Stimulated activated CD4-positive, alpha-beta T cell treated with anti-CD3 and anti-CD28 coated beads, Interleukin-15, amount 100 ng/mL, for 1 hour (primary cell): ENCODE measurements around the gene CYBB.

ENCODE experiments used
- DNase-seq, 2 donors: peaks; one replicate each; pipeline ENCODE4 v3.0.0-alpha.2; 2020; ENCODE audit warnings: low read depth in 1 of 2, low spot score in 1 of 2

The CYBB gene

DNA sequence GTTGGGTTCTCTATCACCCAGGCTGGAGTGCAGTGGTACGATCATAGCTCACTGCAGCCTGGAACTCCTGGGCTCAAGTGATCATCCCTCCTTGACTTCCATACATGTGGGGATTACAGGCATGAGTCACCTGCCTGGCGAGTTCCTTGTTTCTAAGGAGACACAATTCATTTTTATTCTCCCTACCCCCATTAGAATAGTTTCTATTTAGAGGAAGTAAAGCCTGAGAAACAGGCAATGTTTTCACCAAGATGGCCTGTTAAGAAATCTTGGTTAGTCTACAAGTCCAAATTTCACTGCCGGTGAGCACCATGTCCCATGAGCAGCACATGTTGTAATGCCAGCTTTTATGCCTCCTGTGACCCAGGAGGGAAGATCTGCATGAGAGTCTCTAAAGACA, 5.7 kb downstream of the CYBB start:
- DNase-seq, result no peak

DNA sequence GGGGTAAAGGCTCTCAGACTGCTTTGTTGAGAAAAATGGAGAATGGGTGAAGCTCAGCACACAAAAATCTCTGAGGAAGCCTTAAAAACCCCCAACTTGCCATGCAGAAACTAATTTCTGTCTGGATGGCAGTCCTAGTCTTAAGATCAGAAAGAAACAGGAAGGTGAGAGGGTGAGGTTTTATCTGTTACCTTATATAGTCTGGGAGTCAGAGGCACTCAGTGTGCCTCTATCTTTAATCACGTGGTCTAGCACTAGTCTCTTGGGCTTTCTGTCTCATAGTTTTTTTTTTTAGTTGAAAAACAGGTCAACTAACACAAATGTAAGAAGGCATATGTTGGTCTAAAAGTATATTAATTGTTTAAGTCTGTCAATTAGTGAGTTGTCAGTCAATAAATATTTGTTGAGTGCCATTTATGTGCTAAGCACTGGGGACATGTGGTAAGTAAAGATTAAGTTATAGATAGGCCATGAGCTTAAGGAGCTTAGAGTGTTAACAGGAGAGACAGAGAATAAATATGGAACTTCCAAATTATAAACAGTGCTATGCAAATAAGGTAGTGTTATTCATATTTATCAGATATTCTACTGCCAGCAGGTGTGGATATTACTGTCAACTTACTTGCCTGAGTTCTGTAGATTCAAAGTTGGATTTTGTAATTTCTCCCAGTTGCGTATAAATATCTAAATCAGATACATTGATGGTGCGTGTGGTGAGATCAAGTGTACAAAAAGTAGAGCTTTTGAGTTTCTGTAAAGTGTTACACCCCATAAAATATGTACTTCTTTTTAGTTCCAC, 7.0 kb downstream of the CYBB start:
- no peak for DNase-seq

DNA sequence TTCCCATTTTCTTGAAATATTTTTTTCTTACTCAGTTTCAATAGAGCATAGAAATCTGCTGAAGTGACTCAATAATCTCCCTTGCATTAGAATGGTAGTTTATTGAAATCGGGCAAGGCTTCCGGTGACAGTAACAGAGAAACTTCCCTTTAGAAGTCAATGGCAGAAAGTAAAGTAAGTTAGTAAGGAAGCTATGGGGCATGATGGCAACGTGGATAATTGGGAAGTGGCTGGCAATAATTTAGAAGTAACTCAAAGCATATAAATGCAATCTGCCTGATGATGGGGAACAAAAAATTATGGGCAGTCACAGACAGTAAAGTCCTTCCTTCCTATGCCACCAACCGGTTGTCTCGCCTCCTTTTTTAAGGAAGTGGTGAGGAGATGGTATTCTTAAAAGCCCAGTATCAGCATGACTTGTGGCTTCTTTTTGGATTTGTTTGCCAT, 7.6 kb downstream of the CYBB start:
- DNase-seq, result no peak

DNA sequence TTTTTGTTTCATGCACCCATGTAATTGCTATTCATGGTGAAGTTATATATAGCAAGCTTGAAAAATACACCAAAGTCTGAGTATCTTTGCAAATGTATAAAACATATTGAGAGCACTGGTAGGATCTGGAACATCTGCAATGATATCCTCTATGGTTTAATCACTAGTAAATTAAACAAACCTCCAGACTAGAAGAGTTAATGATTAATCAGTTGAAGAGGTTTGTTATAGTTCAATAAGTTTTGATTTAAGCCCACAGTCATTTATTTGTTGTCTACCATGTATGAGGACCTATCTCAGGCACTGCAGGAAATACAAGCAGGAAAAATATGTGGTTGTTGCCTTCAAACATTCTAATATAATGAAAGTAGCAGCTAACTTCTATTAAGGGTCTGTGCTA, 16.5 kb downstream of the CYBB start:
- no peak for DNase-seq

DNA sequence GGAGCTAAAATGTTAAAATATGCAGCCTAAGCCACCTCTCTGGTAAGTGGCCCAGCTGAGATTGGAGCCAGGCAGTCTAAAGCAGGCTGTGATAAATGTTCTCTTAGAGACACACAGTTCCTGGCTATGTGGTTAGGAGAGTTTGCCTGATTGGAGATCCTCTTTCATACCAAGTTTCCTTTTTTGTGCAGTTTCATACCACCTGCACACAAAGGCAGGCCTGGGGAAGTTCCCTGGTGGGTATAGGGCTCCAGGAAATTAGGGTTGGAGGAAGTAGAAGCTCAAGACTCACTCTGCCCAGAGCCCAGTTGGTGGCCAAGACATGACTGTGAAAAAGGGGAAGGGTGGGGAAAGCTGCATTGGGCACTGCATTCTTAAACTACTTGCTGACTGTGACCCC, 16.9 kb downstream of the CYBB start:
- DNase-seq, result no peak

DNA sequence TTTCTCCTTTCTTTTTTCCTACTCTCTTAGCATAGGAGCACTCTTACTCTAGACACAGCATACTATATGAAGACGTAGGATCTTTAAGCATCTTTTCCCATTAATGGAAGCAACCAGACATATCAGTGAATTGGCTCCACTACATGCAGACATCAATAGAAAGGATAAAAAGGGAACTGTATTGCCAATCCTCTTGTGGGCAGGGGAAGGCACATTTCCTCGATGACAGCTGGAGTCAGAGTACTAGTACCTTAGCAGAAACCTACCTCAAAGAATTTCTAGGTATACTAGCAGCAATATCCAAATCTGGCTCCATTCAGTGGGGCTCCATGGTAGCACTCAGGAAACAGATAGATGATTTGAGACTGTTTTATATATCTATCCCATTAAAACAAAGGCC, 20.1 kb downstream of the CYBB start:
- no peak for DNase-seq

DNA sequence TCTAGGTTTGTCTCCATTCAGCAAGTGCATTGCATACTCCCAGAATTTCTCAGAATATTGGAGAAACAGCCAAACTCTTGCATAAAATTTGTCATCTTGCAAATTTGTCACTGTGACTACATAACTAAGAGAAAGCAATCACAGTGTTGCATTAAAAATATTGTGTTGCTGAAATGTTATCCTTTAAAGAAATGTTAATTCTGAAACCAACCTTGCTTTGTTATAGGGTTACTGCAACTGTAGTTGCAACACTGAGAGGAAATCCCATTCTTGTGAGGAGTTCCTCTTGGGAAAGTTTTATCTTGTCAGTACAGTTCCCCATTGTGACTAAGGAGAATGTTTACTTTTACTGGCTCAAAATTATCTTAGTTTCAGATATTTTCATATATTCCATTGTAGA, 20.9 kb downstream of the CYBB start:
- no peak for DNase-seq

DNA sequence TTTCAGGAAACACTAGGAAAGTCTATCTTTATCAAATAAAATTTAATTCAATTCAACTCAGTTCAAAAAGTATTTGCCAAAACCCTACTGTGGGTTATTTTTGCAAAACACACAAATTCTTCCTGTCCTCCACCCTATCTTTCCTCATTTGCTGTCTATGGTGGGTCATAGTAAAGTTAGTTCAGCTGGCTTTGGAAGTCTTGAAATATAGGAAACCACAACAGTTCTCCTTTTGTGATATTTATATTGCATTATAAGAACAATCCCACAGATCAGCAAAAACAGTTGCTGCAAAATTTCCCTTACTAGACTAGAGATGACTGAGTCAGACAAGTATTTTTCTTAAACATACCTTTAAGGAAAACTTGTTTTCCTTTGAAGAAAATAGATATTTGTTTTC, 22.2 kb downstream of the CYBB start:
- DNase-seq, result no peak

DNA sequence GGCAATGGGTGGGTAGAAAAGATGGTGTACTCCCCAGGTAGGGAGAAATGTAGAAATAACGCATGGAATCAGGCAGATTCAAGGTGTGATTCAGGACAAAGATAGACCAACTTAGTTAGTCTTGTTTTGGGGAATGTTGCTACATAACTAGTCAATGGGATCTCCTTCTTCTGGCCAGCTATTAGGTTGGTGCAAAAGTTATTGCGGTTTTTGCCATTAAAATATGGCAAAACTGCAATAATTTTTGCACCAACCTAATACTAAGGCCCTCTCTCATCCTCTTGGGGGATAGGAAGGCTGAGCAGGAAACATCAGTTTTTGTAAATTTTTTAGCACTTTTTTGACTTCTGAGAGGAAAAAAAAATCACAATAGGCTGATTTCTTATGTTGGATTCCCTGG, 23.2 kb downstream of the CYBB start:
- no peak for DNase-seq

DNA sequence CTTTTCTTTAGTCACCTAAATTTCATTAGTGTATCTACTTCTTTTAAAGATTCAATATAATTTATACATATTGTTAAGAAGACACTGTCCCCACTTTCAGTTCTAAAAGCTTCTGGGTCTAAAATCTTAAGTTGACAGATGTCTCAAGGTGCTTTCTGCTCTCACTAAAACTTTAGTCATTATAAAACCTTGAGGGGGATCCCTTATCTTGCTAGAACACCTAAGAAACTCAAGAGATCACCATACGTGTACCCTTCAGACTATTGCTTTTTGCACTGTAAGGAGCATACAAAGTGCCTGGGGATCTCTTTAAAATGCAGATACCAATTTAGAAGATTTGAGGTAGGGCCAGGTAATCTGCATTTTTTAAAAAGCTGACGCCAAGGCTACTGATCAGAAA, 30.1 kb downstream of the CYBB start:
- DNase-seq, result no peak

DNA sequence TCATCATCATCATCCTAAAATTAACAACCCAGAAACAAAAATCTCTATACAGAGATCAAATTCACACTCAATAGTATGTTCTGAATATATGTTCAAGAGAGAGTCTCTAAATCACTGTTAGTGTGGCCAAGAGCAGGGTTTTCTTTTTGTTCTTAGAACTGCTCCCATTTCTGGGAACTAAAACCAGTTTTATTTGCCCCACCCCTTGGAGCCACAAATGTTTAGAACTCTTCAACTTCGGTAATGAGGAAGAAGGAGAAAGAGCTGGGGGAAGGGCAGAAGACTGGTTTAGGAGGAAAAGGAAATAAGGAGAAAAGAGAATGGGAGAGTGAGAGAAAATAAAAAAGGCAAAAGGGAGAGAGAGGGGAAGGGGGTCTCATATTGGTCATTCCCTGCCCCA, 32.3 kb downstream of the CYBB start:
- no peak for DNase-seq

DNA sequence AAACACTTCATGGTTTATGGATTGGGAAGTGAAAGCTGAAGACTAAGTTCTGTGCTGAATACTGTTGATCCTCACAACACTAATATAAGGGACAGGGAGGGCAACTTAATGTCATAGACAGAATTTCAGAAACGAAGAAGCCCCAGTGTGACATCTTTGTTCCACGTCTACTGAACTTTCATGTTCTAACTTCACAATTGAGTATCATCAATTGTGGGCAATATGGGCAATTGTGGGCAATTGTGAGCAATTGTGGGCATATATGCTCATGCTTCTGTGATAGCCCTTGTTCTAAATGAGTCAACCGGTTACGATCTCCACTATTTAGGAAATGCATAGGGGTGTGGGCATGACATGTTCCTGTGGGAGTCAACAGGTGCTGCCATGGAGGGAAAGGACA, 33.7 kb downstream of the CYBB start:
- no peak for DNase-seq

DNA sequence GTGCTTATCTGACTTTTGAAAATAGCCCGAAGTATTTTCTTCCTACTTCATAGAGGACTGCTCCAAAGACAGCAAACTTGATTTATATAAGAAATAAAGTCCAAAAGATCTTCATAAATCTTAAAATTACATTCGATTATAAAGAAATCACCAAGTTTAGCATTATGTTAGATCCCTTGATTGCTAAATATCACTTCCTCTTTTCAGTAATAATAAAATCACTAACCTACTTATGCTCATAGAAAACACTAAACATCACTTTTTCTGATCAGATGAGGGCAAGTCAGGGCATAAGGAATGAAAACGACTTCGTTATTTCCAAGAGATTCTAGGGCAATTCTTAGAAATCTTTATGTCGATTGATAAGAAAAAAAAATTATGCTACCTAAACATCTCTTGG, 35.5 kb downstream of the CYBB start:
- DNase-seq, result no peak

DNA sequence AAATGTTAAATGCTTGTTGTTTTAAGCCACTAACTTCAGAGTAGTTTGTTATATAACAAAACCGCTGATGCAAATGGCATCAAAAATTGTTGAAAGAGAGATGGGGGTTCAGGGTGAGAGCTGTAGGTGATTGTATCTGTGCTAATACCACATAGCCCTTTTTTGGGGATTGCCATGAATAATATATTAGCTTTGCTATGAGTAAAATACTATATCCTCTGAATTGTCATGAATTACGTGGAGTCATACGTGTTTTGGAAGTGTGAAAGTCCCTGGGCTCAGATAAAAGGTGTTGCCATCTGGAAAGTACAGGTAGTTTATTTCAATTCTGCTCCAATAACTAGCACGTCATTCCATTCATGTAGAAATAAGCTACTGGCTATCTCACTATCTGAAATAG, 36.9 kb downstream of the CYBB start:
- DNase-seq, result no peak

DNA sequence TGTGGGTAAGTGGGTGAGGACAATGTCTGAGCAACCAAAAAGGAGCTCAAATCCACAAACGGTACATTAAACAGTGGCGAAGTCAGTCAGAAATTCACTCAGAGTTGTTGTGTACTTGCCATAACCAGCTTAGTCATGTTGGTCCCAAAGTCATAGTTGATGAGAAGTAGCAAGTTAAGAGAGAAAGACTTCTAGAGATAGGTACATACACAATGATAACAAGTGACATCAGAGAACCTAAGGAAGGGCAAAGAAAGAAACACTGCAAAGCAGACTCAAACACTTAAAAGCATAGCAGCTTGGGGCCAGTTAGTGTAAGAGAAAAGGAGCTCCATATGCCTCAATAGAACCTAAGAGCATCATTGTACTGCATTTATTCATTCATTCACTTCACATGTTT, 37.3 kb downstream of the CYBB start:
- no peak for DNase-seq

DNA sequence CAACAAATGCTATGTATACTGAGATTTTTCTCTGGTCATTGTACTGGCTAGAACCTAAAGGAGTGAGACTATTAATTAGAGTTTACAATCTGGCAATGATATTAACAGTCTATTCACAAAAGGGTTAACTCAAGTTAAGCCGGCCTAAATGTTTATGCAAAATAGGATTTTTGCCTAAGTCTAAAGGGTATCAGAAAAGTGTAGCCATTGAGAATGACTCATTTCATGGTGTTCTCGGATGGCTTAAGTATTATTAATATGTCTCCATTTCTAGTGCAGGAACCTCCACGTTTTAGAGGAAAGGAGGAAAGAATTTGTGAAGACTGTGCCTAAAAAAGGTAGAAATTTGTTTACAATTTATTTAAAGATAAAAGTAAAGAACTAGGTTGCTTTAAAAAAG, 37.7 kb downstream of the CYBB start:
- DNase-seq, result no peak

DNA sequence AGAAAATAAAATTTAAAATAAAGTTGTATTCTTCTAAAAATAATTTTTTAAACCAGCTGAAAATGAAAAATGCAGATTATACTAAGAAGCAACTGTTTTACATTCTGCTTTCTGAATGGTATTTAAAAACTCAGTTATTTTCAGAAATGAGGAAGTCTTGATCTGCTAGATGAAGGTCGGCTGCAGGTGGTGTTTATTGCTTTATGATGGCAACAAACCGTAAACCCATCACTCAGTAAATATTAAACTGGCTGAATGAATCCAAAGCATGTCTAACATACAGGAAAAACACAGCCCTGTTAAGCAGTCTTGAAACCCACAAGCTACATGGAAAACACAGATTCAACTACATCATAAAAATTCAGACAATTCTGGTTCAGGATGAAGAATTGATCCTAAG, 38.2 kb downstream of the CYBB start:
- no peak for DNase-seq

DNA sequence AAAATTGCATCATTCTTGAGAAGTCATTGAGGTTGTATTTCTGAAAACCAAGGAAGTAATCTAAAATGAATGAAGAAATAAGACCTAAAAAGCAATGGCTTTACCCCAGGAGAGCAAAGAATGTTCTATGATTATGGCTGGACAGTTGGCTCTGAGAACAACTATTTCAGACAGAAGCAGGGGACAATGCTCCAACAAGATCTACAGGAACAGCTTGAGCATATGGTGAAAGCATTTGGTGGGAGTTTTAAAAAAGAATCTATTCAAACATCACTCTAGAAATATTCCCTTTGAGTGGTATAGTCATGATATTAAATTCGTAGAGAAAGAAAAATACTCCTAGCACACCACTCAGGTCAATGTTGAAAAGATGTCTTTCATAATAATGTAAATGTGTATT, 40.8 kb downstream of the CYBB start:
- DNase-seq, result no peak

DNA sequence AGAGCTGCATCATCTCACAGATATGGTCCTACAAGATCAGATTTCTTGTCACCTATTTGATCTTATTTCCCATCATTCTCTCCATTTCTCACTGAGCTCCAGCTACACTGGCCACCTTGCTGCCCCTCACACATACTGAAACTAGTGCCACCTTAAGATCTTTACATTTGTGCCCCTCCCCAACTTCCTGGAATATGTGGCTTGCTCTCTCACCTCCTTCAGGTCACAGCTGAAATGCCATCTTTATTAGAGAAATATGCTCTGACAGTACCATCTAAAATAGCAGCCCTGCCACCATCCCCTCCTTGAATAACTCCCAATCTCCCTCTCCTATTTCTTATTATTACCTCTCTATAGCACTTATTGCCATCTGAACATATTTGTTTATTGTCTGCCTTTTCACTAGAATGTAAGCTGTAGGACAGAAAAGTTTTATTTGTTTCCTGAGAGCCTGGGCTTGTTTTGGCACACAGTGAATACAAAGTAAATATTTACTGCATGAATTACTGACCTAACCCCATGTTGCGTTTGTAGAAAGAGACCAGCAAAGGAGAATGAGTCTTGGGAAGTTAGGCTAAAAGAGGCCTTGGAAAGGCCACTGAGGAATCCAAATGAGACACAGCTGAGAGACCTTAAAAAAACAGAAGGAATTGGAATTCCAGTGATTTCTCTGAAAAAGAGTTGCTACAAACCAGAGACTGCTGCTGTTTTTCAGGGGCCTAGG, 44.8 kb downstream of the CYBB start:
- no peak for DNase-seq

DNA sequence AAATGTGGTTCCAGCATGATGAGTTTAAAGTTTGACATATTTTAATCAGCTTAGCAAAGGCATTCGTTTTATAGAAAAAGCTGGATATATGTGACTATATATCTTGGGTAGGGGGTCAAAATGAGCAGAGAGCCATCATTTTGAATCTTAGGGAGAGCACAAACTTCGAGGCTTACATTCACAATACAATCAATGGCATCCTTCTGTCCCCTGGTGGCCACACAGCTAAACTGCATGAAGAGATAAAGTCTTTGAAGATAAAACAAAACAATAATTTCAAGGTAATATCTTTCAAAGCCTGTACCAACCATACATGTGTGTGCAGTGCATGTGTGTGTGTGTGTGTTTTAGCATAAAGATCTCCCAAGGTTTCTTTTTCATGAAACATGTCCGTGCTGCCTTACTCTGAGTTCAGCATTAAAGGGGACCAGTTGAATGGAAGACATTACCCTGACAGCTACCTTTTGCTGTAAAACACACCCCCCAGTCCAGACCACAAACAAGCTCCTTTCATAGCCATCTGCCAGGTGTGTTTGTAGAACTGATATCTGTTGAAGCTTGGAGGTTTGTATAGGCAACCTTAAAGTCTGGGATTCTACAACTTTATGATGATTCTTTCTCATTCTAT, 45.5 kb downstream of the CYBB start:
- DNase-seq, result peak; percentile 11 to 12

DNA sequence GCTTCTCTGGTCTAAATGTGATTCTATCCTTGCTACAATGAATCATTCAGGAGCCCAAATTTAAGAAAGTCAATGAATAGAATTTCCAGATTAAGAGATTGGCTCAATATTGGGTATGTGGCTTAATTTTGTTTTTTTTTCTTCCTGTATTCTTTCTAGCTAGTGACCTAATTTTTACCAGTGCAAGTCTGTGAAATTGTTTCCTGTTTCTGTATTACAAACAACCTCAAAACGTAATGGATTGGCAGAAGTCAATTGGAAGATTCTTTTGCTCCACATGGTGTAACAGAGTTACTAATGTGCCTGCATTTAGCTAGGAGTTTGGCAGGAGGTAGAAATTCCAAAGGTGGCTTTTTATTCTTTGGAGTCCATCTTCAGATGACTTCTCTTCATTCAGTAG, 49.9 kb downstream of the CYBB start:
- no peak for DNase-seq

DNA sequence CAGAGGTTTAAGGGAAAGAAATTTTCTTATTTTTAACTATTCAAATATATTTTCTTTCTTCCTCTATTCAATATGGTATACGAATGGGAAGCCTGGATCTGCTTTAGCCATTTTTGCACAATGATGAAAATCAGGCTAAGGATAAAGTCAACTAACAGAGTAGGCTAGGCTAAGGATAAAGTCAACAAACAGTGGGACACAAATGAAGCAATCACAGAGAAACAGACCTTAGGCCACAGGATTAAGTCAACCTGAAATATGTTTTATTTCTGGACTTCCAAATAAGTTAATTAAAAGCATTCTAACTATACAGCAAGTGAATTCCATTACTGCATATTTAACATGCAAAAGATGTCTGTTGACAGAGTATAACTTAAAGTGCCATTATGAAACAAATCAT, 50.5 kb downstream of the CYBB start:
- DNase-seq, result no peak
